Activated CD8-positive, alpha-beta T cell treated with anti-CD3 and anti-CD28 coated beads for 36 hours (primary cell): Measurements from ENCODE around the gene STK4. TPM values are rescaled to one million over a fixed set of nuclear protein-coding genes. Genes with fewer than 3 reads are reported as not detected.

Source experiments
- ATAC-seq: fragments of 200-7000 bp; cut with Tn5 transposase; one replicate; pipeline ENCODE4 v1.10.0; 2021; ENCODE audit warnings: mild to moderate bottlenecking, moderate library complexity
- CTCF ChIA-PET: fragments of 350-600 bp; sonication (Branson Sonifier 250); formaldehyde crosslinking; loops from one replicate; lab custom pipeline; 2021; ENCODE audit warnings: antibody characterized with exemption; lab: Charles Lee
- POLR2A ChIA-PET: fragments of 350-600 bp; sonication (Branson Sonifier 250); formaldehyde crosslinking; loops from one replicate; lab custom pipeline; 2021; ENCODE audit warnings: antibody characterized with exemption; lab: Charles Lee
- DNase-seq: peaks from one replicate; pipeline ENCODE4 v3.0.0-alpha.2; 2020
- H3K27ac Mint-ChIP-seq: one replicate; pipeline ENCODE4 v1.8.0; 2021; ENCODE audit warnings: mild to moderate bottlenecking, mixed read lengths
- H3K27me3 Mint-ChIP-seq: one replicate; pipeline ENCODE4 v1.8.0; 2021; ENCODE audit warnings: mixed read lengths
- H3K36me3 Mint-ChIP-seq: one replicate; pipeline ENCODE4 v1.8.0; 2021; ENCODE audit warnings: low read depth, mixed read lengths
- H3K4me1 Mint-ChIP-seq: one replicate; pipeline ENCODE4 v1.8.0; 2021; ENCODE audit warnings: low read depth, mixed read lengths
- H3K4me3 Mint-ChIP-seq: one replicate; pipeline ENCODE4 v1.8.0; 2021; ENCODE audit warnings: mild to moderate bottlenecking, moderate library complexity, mixed read lengths
- H3K9me3 Mint-ChIP-seq: one replicate; pipeline ENCODE4 v1.8.0; 2021; ENCODE audit warnings: mixed read lengths
- CTCF ChIP-seq: fragments of 200-600 bp; IDR thresholded peaks from one replicate; pipeline ENCODE4 v1.8.0; 2022; ENCODE audit warnings: antibody characterized with exemption, mild to moderate bottlenecking
- intact Hi-C: fragments of 100-400 bp; cut with micrococcal nuclease; formaldehyde crosslinking; loops from one replicate; pipeline ENCODE4 v1.10.0; 2022
- total RNA-seq, 2 experiments: library from RNA; stranded (reverse); gene quantifications; one replicate each; pipeline ENCODE4 v1.2.3, GENCODE V29; 2021

Gene STK4
- total RNA-seq, 2 experiments from 2014 or later, result 154 to 165 TPM

DNA sequence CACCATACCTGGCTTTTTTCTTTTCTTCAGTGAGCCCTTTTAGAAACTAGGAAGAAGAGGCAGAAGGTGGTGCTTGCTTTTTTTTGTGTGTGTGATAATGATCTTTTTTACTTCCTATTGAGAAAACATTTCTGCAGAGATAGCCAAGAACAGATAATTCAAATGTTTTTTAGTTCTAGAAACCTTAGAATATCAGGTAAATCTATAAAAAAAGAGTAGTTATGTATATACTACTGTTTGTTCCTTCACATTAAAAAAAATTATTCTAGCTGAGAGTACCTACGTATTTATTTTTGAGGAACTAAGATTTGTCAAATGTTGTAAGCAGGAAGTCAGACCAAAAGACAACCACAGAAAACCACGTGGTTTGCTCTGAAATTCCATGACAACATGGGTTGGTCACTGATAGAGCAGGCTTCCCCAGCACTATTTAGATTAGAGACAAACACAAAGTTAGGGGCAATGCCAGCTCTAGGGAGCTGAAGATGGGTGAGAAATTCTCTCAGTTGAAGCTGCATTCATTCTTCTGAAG is 12.8 kb downstream of the STK4 start:
- ChIA-PET CTCF (interaction anchor here (0.8 to 2.1 kb wide), 9 partner anchors 9 to 117 kb away, joined by 3 to 11 read pairs (median 4); no protein-coding TSS in a partner anchor), POLR2A (interaction anchor here (0.8 to 4.2 kb wide), 5 partner anchors 11 to 71 kb away, joined by 3 to 55 read pairs (median 9); partner anchors contain the start of genes STK4 and TOMM34)
- DNase-seq (peak; percentile 86), ATAC-seq (peak; percentile 82)
- Mint-ChIP-seq H3K9me3 (no peaks in the 10 kb centered on the region), H3K27ac (peak overlapping the region; percentile 96), H3K4me1 (peaks cover 83% of the 10 kb centered on the region), H3K36me3 (peaks cover 88% of the 10 kb centered on the region), H3K27me3 (no peaks in the 10 kb centered on the region), H3K4me3 (peak overlapping the region; percentile 50)
- no peak for TF ChIP-seq CTCF
- intact Hi-C loops, result loop anchor here (1.0 kb wide), 1 partner anchor 12 kb away; no protein-coding TSS in a partner anchor

GRCh38 chr20:44981736-44982406 is 15.6 kb downstream of the STK4 start:
- no peak for DNase-seq
- peak; percentile 60 for ATAC-seq
- no peak for TF ChIP-seq CTCF
- CTCF ChIA-PET, result interaction anchor here (1.1 to 3.1 kb wide), 3 partner anchors 11 to 29 kb away, joined by 3 to 9 read pairs (median 4); no protein-coding TSS in a partner anchor
- Mint-ChIP-seq H3K9me3 (no peaks in the 10 kb centered on the region), H3K4me1 (peaks cover 74% of the 10 kb centered on the region), H3K36me3 (peaks cover 75% of the 10 kb centered on the region), H3K27ac (peak overlapping the region; percentile 96), H3K4me3 (no peak overlapping the region), H3K27me3 (no peaks in the 10 kb centered on the region)
- POLR2A ChIA-PET, result interaction anchor here (1.1 to 3.0 kb wide), 4 partner anchors 13 to 57 kb away, joined by 3 to 24 read pairs (median 4); no protein-coding TSS in a partner anchor
- intact Hi-C loops, result no loop called here

DNA sequence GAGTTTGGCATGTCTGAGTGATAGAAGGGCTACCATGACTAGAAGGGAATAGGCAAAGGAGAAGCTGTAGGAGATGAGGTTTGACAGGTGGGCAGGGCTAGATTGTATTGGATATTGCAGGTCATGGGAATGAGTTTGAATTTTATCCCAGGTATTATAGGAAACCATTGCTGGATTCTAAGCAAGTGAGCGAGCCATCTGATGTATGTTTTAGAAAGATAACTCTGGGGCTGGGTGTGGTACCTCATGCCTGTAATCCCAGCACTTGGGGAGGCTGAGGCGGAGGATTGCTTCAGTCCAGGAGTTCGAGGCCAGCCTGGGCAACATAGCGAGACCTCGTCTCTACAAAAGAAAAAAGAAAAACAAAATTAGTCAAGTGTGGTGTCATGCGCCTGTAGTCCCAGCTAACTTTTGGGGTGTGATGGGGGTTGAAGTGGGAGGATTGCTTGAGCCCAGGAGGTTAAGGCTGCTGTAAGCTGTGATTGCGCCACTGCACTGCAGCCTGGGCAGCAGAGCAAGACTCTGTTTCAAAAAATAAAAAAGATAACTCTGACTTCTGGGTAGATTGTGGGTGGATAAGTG is 16.9 kb downstream of the STK4 start:
- Mint-ChIP-seq H3K9me3 (no peaks in the 10 kb centered on the region), H3K27ac (peak overlapping the region; percentile 69), H3K36me3 (peaks cover 71% of the 10 kb centered on the region), H3K4me3 (no peak overlapping the region), H3K27me3 (no peaks in the 10 kb centered on the region), H3K4me1 (peaks cover 67% of the 10 kb centered on the region)
- intact Hi-C loops, result no loop called here
- ATAC-seq (no peak), DNase-seq (no peak)
- TF ChIP-seq CTCF, result no peak
- ChIA-PET CTCF (interaction anchor here (1.0 to 3.1 kb wide), 2 partner anchors 12 to 28 kb away, joined by 5 to 9 read pairs; no protein-coding TSS in a partner anchor), POLR2A (interaction anchor here (0.9 to 3.0 kb wide), 2 partner anchors 14 to 24 kb away, joined by 3 to 24 read pairs; no protein-coding TSS in a partner anchor)

DNA sequence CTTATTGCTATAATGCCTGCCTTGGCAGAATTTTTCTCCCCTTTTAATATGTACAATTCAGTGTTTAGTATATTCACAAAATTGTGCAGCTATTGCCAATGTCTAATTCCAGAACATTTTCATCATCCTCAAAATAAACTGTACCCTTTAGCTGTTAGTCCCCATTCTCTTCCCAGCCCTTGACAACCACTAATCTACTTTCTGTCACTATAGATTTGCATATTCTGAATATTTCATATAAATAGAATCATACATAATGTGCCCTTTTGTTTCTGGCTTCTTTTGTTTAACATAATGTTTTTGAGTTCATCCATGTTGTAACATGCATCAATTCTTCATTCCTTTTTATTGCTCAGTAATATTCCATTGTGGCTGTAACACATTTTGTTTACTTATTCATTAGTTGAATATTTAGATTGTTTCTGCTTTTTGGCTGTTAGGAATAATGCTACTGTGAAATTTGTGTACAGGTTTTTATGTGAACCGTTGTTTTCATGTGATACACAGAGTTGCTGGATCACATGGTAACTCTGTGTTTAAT is 22.4 kb downstream of the STK4 start:
- no peak for TF ChIP-seq CTCF
- POLR2A ChIA-PET, result interaction anchor here (1.8 to 2.6 kb wide), 3 partner anchors 17 to 29 kb away, joined by 5 to 15 read pairs (median 12); partner anchors contain the start of genes STK4 and TOMM34
- Mint-ChIP-seq H3K36me3 (peaks cover 58% of the 10 kb centered on the region), H3K27me3 (no peaks in the 10 kb centered on the region), H3K27ac (peak overlapping the region; percentile 64), H3K4me3 (no peak overlapping the region), H3K9me3 (no peaks in the 10 kb centered on the region), H3K4me1 (peaks cover 72% of the 10 kb centered on the region)
- CTCF ChIA-PET, result interaction anchor here (0.6 to 1.4 kb wide), 2 partner anchors 41 to 54 kb away, joined by 3 read pairs; no protein-coding TSS in a partner anchor
- intact Hi-C loops, result no loop called here
- ATAC-seq (no peak), DNase-seq (no peak)
